Measurements from ENCODE around the gene CELSR3. TPM values are rescaled to one million over a fixed set of nuclear protein-coding genes. Genes with fewer than 3 reads are reported as not detected.

CELSR3 gene, protein sequence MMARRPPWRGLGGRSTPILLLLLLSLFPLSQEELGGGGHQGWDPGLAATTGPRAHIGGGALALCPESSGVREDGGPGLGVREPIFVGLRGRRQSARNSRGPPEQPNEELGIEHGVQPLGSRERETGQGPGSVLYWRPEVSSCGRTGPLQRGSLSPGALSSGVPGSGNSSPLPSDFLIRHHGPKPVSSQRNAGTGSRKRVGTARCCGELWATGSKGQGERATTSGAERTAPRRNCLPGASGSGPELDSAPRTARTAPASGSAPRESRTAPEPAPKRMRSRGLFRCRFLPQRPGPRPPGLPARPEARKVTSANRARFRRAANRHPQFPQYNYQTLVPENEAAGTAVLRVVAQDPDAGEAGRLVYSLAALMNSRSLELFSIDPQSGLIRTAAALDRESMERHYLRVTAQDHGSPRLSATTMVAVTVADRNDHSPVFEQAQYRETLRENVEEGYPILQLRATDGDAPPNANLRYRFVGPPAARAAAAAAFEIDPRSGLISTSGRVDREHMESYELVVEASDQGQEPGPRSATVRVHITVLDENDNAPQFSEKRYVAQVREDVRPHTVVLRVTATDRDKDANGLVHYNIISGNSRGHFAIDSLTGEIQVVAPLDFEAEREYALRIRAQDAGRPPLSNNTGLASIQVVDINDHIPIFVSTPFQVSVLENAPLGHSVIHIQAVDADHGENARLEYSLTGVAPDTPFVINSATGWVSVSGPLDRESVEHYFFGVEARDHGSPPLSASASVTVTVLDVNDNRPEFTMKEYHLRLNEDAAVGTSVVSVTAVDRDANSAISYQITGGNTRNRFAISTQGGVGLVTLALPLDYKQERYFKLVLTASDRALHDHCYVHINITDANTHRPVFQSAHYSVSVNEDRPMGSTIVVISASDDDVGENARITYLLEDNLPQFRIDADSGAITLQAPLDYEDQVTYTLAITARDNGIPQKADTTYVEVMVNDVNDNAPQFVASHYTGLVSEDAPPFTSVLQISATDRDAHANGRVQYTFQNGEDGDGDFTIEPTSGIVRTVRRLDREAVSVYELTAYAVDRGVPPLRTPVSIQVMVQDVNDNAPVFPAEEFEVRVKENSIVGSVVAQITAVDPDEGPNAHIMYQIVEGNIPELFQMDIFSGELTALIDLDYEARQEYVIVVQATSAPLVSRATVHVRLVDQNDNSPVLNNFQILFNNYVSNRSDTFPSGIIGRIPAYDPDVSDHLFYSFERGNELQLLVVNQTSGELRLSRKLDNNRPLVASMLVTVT (N-terminal part only)
- 7.3 and 7.9 TPM in 2 replicates for total RNA-seq (2014; rRNA removed; shearing (Covaris generic))

DNA sequence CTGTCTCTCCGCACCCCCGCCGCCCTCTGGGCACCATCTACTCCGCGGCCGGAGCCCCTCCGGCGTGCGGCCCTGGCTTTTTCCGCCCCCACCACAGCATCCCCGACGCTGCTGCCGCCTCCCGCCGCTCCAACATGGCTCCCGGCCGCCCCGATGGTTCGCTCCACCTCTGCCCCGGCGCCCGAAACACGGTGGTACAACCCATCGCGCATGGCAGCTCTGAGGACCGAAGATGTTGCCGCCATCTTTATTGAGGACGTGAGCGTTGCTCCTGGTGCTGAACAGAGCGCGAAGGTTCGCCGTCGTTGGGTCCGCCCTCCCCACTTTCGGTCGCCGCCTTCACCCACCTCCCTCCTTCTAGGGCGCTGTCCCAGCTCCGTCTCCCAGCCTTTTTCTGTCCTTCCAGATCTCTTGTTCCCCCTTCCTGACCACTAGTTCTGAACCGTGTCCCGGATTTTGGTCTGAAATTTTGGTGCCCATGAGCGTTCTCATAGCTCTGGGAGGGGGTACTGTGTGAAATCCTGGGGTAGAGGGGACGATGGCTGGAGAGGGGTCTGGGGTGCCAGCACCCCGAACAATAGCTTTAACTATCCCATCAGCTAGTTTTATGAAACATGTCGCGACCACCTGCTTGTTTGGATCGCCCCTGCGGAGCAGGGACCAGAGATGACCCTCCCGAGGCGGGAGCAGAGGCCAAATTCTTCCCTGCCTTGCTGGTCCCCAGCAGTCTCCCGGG lies at the start of gene CELSR3:
Gene CELSR3 (minus strand): TSS at position 134 of the 736 bp plus-strand sequence. CDS start 252 bp downstream, outside the sequence.

DNA sequence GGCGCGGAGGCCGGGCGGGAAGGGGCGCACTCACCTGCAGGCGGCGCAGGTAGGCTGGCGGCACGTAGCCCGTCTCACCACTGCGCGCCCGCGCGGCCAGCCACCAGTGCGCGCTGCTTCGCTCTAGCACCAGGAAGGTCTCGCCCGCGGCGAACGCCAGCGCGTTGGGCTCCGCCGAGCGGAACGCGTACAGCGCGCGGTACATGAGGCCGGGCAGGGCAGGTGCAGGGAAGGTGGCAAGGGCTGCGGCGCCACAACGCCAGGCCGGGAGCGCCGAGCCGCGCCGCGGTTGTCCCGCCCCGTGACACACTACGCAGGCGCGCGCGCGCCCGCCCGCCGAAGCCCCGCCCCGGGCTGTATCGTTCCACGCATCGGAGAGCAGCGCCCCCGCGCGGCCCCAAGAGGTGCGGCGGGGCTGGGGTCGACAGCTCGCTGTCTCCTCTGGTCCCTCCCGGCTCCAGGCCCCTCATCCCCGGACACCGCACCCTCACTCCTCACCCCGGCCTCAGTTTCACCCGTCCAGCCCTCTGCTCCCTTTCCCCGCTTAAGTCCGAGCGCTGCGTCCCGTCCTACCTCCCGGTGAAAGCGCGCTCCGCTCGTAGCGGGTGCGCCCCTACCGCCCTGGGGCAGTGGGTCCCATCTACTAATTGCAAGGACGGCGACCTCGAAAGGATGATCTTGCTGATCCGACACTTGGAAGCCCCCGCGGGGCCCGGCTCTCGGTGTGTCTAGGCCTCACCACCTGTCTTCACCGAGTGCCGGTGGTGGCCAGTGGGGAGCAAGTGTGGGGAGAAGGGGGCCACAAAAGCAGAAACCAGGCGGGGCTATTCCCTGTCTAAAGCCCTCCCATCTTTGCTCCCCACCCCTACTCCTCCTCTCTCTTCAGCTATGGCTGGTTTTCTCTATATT lies 23.2 kb upstream of the CELSR3 start, which contains the start of gene NCKIPSD:
Gene NCKIPSD (minus strand): TSS at position 313 of the 909 bp plus-strand sequence. CDS start 108 bp downstream, at position 205.

DNA sequence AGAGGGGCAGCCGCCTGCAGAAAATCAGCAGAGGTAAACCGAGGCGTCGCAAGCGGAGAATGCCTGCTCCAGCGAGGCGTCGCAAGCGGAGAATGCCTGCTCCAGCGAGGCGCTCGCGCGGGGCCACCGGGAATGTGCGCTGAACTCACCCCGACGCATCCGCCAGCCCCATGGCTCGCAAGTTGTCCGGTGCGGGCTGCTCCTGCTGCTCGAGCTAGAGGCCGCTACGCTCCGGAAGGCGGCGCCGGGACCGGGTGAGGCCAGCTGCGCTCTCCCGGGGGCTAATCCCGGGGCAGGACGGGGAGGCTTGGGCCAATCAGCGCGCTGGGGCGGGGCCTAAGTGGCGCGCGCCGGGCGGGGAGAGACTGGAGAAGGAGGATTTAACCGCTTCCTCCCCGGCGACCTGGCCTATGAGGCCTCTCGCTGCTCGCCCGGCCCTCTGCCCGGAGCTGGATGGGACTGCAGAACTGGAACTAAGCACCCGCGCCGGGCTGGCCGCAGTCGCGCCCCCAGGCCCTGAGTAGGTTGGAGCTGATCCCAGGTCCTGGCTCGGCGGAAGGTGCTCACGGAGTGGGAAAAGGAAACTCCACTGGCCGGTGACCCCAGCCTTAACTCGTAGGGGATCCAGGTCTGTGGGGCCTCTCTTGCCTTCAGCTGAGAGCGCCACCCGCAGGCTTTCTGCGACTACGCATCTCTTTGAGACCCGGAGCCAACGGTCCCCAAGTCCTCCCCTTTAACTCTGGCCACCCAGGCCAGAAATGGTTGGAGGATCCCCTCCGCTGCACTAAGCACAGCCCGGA lies 27.3 kb downstream of the CELSR3 start, which contains the start of gene SLC26A6:
Gene SLC26A6 (minus strand): TSS at position 240 of the 800 bp plus-strand sequence. CDS start 68 bp downstream, at position 172.

DNA sequence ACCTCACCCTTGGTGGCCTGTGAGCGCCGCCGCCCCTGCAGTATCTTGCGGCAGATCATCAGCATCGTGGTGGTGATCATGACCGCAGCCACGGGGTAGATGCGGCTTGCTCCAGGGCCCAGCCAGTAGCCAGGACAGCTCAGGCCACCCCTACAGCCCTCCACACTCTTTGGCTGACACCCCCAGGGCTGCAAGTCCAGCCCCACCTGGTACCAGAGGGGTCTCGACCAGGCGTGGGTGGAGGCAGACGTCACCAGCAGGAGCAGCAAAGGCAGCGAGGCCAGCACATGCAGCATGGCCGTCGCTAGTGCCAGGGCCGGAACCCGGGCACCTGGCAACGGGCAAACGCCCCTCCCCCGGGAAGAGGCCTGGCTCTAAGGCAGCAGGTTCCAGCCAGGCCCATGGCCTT lies 41.2 kb downstream of the CELSR3 start, which contains the start of gene TMEM89:
Gene TMEM89 (minus strand): TSS at position 309 of the 409 bp plus-strand sequence. CDS start 13 bp downstream, at position 296.

DNA sequence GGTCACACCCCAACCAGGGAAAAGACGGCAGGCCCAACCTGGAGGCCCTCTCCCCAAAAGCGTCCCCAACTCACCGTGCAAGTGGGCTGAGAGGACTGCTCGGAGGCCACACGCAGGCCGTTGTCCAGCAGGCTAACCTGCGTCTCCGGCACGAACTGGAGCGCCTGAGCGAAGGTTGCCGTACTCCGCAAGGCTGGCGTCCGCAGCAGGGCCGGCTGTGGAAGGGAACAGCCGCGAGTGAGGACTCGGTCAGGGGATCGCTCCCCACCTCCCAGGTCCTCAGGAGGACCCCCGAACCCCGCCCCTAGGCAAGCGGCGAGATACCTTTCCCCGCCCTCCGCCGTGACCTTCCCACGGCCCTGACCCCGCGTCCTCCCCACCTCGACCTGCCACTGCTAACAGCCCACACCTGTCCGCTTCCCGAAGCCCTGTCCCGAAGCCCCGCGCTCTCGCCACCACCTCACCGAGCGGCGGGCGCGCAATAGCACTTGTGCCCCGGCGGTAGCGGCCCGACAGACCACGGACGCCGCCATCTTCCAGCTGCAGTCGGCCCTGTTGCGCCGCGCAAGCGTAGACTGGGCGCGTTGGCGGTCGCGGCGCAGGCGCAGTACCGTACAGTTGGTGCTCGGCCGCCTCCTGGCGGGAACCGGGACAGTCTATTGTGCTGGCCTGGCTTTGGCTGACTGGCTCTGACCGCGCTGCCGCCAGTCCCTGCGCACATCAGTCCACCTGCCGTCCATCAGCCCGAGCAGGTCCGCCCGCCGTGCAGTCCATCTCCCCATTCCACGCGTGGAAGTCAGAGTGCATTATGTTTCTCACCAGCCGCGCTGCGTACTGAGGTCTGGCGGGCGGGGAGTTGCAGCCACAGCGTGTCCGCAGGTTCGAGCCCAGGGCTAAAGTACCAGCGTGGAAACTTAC lies 53.3 kb downstream of the CELSR3 start, which contains the start of gene UQCRC1:
Gene UQCRC1 (minus strand): TSS at position 559 of the 918 bp plus-strand sequence. CDS start 26 bp downstream, at position 533.

DNA sequence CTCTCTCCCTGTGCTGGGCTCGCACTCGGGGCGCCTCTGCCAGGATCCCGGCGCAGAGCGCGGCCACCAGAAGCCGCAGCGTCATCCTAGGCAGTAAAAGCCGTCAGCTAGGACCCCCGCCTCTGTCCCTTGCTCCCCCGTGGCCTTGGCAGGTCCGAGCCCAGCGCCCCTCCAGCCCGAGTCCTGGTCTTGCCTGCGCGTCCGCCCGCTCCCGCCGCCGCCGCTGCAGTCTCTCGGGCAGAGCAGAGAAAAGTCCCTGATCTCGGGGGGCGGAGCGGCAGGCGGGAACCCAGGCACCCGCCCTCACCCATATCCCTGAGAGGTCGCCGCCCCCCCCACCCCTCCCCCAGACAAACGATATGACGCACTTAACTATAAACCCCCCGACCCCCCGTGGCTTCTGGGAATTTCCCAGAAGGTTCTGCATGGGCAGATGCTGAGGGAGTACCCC lies 67.6 kb downstream of the CELSR3 start, which contains the start of gene COL7A1:
Gene COL7A1 (minus strand): TSS at position 255 of the 451 bp plus-strand sequence. CDS start 170 bp downstream, at position 85.

Small RNA genes lying within 50 kb of the gene (small RNA-seq; reads per million reads assigned to genes)
- gene AC141002.1, result not detected

Other genes starting within 250 kb of the CELSR3 start
- 25.6 and 29.2 TPM in 2 replicates for gene PLXNB1, start 232.8 kb downstream of the CELSR3 start, total RNA-seq (2014; rRNA removed; shearing (Covaris generic))
- 30.7 and 33.8 TPM in 2 replicates for gene CCDC51, start 222.8 kb downstream of the CELSR3 start, total RNA-seq (2014; rRNA removed; shearing (Covaris generic))
- 631 and 866 TPM in 2 replicates for gene TMA7, start 222.6 kb downstream of the CELSR3 start, total RNA-seq (2014; rRNA removed; shearing (Covaris generic))
- 13.7 and 14.2 TPM in 2 replicates for gene ATRIP, start 216.1 kb downstream of the CELSR3 start, total RNA-seq (2014; rRNA removed; shearing (Covaris generic))
- gene SHISA5, start 158.7 kb downstream of the CELSR3 start, total RNA-seq (2014; rRNA removed; shearing (Covaris generic)), result 107 and 119 TPM in 2 replicates
- 57.7 and 76.4 TPM in 2 replicates for gene PFKFB4, start 106.1 kb downstream of the CELSR3 start, total RNA-seq (2014; rRNA removed; shearing (Covaris generic))
- gene UCN2, start 99.1 kb downstream of the CELSR3 start, total RNA-seq (2014; rRNA removed; shearing (Covaris generic)), result 17.5 and 30.5 TPM in 2 replicates
- 14.6 and 21.1 TPM in 2 replicates for gene COL7A1, start 67.6 kb downstream of the CELSR3 start, total RNA-seq (2014; rRNA removed; shearing (Covaris generic))
- gene UQCRC1, start 53.2 kb downstream of the CELSR3 start, total RNA-seq (2014; rRNA removed; shearing (Covaris generic)), result 264 and 282 TPM in 2 replicates
- gene TMEM89, start 41.1 kb downstream of the CELSR3 start, total RNA-seq (2014; rRNA removed; shearing (Covaris generic)), result not detected in 2 replicates
- 22.7 and 23.9 TPM in 2 replicates for gene SLC26A6, start 27.4 kb downstream of the CELSR3 start, total RNA-seq (2014; rRNA removed; shearing (Covaris generic))
- gene NCKIPSD, start 23.0 kb upstream of the CELSR3 start, total RNA-seq (2014; rRNA removed; shearing (Covaris generic)), result 28.9 and 42.3 TPM in 2 replicates
- gene IP6K2, start 54.3 kb upstream of the CELSR3 start, total RNA-seq (2014; rRNA removed; shearing (Covaris generic)), result 59.2 and 60.7 TPM in 2 replicates
- gene PRKAR2A, start 185.0 kb upstream of the CELSR3 start, total RNA-seq (2014; rRNA removed; shearing (Covaris generic)), result 37.3 and 43.5 TPM in 2 replicates
- gene SLC25A20, start 236.0 kb upstream of the CELSR3 start, total RNA-seq (2014; rRNA removed; shearing (Covaris generic)), result 14.3 and 19.3 TPM in 2 replicates

Data from A375 (cell line).